NT2/D1 (cell line): ENCODE results near the gene CCDC88C.

ENCODE experiments used
- SUZ12 ChIP-seq: IDR thresholded peaks from 2 replicates; pipeline ENCODE4 v1.6.1; 2011; ENCODE audit not compliant: insufficient read length, insufficient read depth; ENCODE audit errors: extremely low read depth
- YY1 ChIP-seq: IDR thresholded peaks from 2 replicates; pipeline ENCODE4 v1.6.1; 2011; ENCODE audit not compliant: insufficient read length, insufficient read depth
- ZNF274 ChIP-seq: IDR thresholded peaks from 2 replicates; pipeline ENCODE4 v1.6.1; 2011; ENCODE audit warnings: mild to moderate bottlenecking, low read depth, low read length

GRCh38 chr14:91354221-91354916, 63.3 kb downstream of the CCDC88C start:
- no peak for TF ChIP-seq SUZ12
- no peak for TF ChIP-seq ZNF274
- no peak for TF ChIP-seq YY1
